Neural cell (in vitro differentiated cells): ENCODE measurements around the gene QRICH1. TPM values are rescaled to one million over a fixed set of nuclear protein-coding genes. Genes with fewer than 3 reads are reported as not detected.
"Not testable (repeated sequence)": the region's sequence is repeated elsewhere in the genome, so short reads cannot be mapped to it uniquely, and the experiment has no call there.

ENCODE experiments used
- H2AFZ ChIP-seq: fragments of 200-600, 300-800 bp; sonication (generic), shearing (Covaris generic); 2 replicates; pipeline ENCODE4 v1.6.0; 2014; ENCODE audit warnings: low read depth, mild to moderate bottlenecking, antibody characterized with exemption, low read length, moderate library complexity
- H3F3A ChIP-seq: fragments of 200-600 bp; shearing (Covaris generic); 2 replicates; pipeline ENCODE4 v1.6.1; 2016; ENCODE audit warnings: mild to moderate bottlenecking, moderate library complexity, mixed read lengths, antibody characterized with exemption, low read length; ENCODE audit not compliant: insufficient read depth, poor library complexity, severe bottlenecking
- H3K27ac ChIP-seq: fragments of 200-600, 300-800 bp; sonication (generic), shearing (Covaris generic); 2 replicates; pipeline ENCODE4 v1.5.1; 2014; ENCODE audit warnings: mild to moderate bottlenecking, low read length, moderate library complexity
- H3K27me3 ChIP-seq: fragments of 300-800, 200-600 bp; sonication (generic), shearing (Covaris generic); 2 replicates; pipeline ENCODE4 v1.6.0; 2014; ENCODE audit warnings: mild to moderate bottlenecking, low read depth, low read length, moderate library complexity; ENCODE audit not compliant: insufficient read depth
- H3K36me3 ChIP-seq: fragments of 300-800, 200-600 bp; sonication (generic), shearing (Covaris generic); 2 replicates; pipeline ENCODE4 v1.5.1; 2014; ENCODE audit warnings: mild to moderate bottlenecking, antibody characterized with exemption, low read length, moderate library complexity; ENCODE audit not compliant: insufficient read depth
- H3K4me2 ChIP-seq: fragments of 300-800, 200-600 bp; sonication (generic), shearing (Covaris generic); 2 replicates; pipeline ENCODE4 v1.6.0; 2014; ENCODE audit warnings: mild to moderate bottlenecking, low read length
- H3K4me3 ChIP-seq: fragments of 300-800, 200-600 bp; sonication (generic), shearing (Covaris generic); 2 replicates; pipeline ENCODE4 v1.5.1; 2014; ENCODE audit warnings: mild to moderate bottlenecking, low read length, moderate library complexity
- H3K79me2 ChIP-seq: fragments of 200-600 bp; shearing (Covaris generic); replicated peaks from 2 replicates; pipeline ENCODE4 v1.6.0; 2014; ENCODE audit warnings: mild to moderate bottlenecking, low read length, moderate library complexity; ENCODE audit not compliant: insufficient read depth
- H3K9ac ChIP-seq: fragments of 300-800, 200-600 bp; sonication (generic), shearing (Covaris generic); 2 replicates; pipeline ENCODE4 v1.6.1; 2016; ENCODE audit warnings: mild to moderate bottlenecking, low read length, mixed read lengths
- H3K9me2 ChIP-seq: fragments of 200-600 bp; shearing (Covaris generic); 2 replicates; pipeline ENCODE4 v1.6.1; 2016; ENCODE audit warnings: mild to moderate bottlenecking, low read length, mixed read lengths; ENCODE audit not compliant: insufficient read depth
- H3K9me3 ChIP-seq: fragments of 200-600, 300-800 bp; sonication (generic), shearing (Covaris generic); 2 replicates; pipeline ENCODE4 v1.6.1; 2016; ENCODE audit warnings: mild to moderate bottlenecking, mixed run types, low read length, moderate library complexity, mixed read lengths
- H4K20me1 ChIP-seq: fragments of 200-600 bp; shearing (Covaris generic); 2 replicates; pipeline ENCODE4 v1.6.1; 2016; ENCODE audit warnings: mild to moderate bottlenecking, mixed run types; ENCODE audit not compliant: insufficient read depth
- EP300 ChIP-seq: fragments of 450-650 bp; conservative IDR thresholded peaks from 2 replicates; pipeline ENCODE4 v1.6.1; 2014; ENCODE audit warnings: antibody characterized with exemption, mild to moderate bottlenecking, moderate library complexity; ENCODE audit not compliant: poor library complexity, severe bottlenecking
- EZH2 ChIP-seq: fragments of 200-600, 300-800 bp; shearing (Covaris generic), sonication (generic); IDR thresholded peaks from 2 replicates; pipeline ENCODE4 v1.6.1; 2014; ENCODE audit warnings: antibody characterized with exemption, low read length, borderline replicate concordance, mild to moderate bottlenecking; ENCODE audit not compliant: insufficient read depth, poor library complexity, severe bottlenecking
- MXI1 ChIP-seq: fragments of 450-650 bp; conservative IDR thresholded peaks from 2 replicates; pipeline ENCODE4 v1.6.1; 2014; ENCODE audit warnings: antibody characterized with exemption, mild to moderate bottlenecking; ENCODE audit not compliant: poor library complexity, severe bottlenecking
- POLR2AphosphoS5 ChIP-seq: IDR thresholded peaks from 2 replicates; pipeline ENCODE4 v1.6.1; 2012
- RAD21 ChIP-seq: fragments of 450-650 bp; conservative IDR thresholded peaks from 2 replicates; pipeline ENCODE4 v1.6.1; 2014; ENCODE audit warnings: antibody characterized with exemption, mild to moderate bottlenecking, moderate library complexity
- SMC3 ChIP-seq: fragments of 450-650 bp; conservative IDR thresholded peaks from 2 replicates; pipeline ENCODE4 v1.6.1; 2014; ENCODE audit warnings: antibody characterized with exemption, mild to moderate bottlenecking, moderate library complexity; ENCODE audit not compliant: poor library complexity
- TAF1 ChIP-seq: IDR thresholded peaks from 2 replicates; pipeline ENCODE4 v1.6.1; 2012; ENCODE audit warnings: low read depth
- polyA plus RNA-seq: library from polyadenylated mRNA; depleted of rRNA; stranded (reverse); fragments of >200 nt; gene quantifications from 2 replicates; pipeline ENCODE4 v1.2.3, GENCODE V29; 2014
- TF ChIP-seq, protein P1 (sequence below): fragments of 450-650 bp; IDR thresholded peaks from 2 replicates; pipeline ENCODE4 v1.5.1; 2014; ENCODE audit warnings: antibody characterized with exemption, mild to moderate bottlenecking, moderate library complexity; ENCODE audit not compliant: poor library complexity, severe bottlenecking
- TF ChIP-seq, protein P2 (sequence below): IDR thresholded peaks from 2 replicates; pipeline ENCODE4 v1.6.1; 2012; ENCODE audit warnings: borderline replicate concordance

The QRICH1 gene
- polyA plus RNA-seq, 1 donor from 2014 or later: 87.5 TPM

DNA sequence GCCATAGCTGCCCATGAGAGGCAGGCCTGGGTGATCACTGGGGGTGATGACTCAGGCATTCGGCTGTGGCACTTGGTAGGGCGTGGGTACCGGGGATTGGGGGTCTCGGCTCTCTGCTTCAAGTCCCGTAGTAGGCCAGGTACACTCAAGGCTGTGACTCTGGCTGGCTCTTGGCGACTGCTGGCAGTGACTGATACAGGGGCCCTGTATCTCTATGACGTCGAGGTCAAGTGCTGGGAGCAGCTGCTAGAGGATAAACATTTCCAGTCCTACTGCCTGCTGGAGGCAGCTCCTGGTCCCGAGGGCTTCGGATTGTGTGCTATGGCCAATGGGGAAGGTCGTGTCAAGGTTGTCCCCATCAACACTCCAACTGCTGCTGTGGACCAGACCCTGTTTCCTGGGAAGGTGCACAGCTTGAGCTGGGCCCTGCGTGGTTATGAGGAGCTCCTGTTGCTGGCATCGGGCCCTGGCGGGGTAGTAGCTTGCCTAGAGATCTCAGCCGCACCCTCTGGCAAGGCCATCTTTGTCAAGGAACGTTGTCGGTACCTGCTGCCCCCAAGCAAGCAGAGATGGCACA is 81.3 kb downstream of the QRICH1 start:
- H3K9ac ChIP-seq: no peak overlapping the region
- H3K79me2 ChIP-seq: peaks cover 53% of the 10 kb centered on the region
- H3K27ac ChIP-seq: no peak overlapping the region
- H3K4me2 ChIP-seq: no peak overlapping the region
- H3F3A ChIP-seq: no peaks in the 10 kb centered on the region
- no peak overlapping the region for H3K4me3 ChIP-seq
- no peak overlapping the region for H2AFZ ChIP-seq
- no peaks in the 10 kb centered on the region for H3K9me3 ChIP-seq
- H4K20me1 ChIP-seq: peaks cover 13% of the 10 kb centered on the region
- no peaks in the 10 kb centered on the region for H3K27me3 ChIP-seq
- no peak for TF ChIP-seq TAF1
- TF ChIP-seq MXI1: no peak
- TF ChIP-seq EZH2: no peak
- TF ChIP-seq EP300: no peak
- TF ChIP-seq, protein P1, sequence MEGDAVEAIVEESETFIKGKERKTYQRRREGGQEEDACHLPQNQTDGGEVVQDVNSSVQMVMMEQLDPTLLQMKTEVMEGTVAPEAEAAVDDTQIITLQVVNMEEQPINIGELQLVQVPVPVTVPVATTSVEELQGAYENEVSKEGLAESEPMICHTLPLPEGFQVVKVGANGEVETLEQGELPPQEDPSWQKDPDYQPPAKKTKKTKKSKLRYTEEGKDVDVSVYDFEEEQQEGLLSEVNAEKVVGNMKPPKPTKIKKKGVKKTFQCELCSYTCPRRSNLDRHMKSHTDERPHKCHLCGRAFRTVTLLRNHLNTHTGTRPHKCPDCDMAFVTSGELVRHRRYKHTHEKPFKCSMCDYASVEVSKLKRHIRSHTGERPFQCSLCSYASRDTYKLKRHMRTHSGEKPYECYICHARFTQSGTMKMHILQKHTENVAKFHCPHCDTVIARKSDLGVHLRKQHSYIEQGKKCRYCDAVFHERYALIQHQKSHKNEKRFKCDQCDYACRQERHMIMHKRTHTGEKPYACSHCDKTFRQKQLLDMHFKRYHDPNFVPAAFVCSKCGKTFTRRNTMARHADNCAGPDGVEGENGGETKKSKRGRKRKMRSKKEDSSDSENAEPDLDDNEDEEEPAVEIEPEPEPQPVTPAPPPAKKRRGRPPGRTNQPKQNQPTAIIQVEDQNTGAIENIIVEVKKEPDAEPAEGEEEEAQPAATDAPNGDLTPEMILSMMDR: no peak
- TF ChIP-seq, protein P2, sequence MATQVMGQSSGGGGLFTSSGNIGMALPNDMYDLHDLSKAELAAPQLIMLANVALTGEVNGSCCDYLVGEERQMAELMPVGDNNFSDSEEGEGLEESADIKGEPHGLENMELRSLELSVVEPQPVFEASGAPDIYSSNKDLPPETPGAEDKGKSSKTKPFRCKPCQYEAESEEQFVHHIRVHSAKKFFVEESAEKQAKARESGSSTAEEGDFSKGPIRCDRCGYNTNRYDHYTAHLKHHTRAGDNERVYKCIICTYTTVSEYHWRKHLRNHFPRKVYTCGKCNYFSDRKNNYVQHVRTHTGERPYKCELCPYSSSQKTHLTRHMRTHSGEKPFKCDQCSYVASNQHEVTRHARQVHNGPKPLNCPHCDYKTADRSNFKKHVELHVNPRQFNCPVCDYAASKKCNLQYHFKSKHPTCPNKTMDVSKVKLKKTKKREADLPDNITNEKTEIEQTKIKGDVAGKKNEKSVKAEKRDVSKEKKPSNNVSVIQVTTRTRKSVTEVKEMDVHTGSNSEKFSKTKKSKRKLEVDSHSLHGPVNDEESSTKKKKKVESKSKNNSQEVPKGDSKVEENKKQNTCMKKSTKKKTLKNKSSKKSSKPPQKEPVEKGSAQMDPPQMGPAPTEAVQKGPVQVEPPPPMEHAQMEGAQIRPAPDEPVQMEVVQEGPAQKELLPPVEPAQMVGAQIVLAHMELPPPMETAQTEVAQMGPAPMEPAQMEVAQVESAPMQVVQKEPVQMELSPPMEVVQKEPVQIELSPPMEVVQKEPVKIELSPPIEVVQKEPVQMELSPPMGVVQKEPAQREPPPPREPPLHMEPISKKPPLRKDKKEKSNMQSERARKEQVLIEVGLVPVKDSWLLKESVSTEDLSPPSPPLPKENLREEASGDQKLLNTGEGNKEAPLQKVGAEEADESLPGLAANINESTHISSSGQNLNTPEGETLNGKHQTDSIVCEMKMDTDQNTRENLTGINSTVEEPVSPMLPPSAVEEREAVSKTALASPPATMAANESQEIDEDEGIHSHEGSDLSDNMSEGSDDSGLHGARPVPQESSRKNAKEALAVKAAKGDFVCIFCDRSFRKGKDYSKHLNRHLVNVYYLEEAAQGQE: no peak
- TF ChIP-seq RAD21: no peak
- TF ChIP-seq POLR2AphosphoS5: no peak
- TF ChIP-seq SMC3: no peak
- no peaks in the 10 kb centered on the region for H3K9me2 ChIP-seq
- no peaks in the 10 kb centered on the region for H3K36me3 ChIP-seq

DNA sequence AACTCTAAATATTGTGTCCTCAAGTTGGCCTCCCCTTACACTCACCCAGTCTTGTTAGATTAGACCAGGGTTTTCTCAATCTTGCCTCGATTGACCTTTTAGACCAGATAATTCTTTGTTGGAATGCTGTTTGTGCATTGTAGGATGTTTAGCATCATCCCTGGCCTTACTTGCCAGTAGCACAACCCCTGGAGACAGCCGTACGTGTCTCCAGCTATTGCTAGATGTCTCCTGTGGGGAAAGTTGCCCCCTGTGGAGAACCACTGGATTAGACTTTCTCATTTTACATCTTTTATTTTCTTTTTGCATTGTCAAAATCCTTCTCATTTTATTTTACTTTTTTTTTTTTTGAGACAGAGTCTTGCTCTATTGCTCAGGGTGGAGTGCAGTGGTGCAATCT is 84.5 kb downstream of the QRICH1 start:
- Histone ChIP-seq H3K36me3 (no peaks in the 10 kb centered on the region), H2AFZ (no peak overlapping the region), H3K9ac (no peak overlapping the region), H3K4me3 (peak overlapping the region; percentile 29), H3K9me2 (no peaks in the 10 kb centered on the region), H3K4me2 (no peak overlapping the region), H3K79me2 (peaks cover 55% of the 10 kb centered on the region), H3K27me3 (no peaks in the 10 kb centered on the region), H4K20me1 (peaks cover 6% of the 10 kb centered on the region), H3K27ac (no peak overlapping the region), H3K9me3 (no peaks in the 10 kb centered on the region), H3F3A (no peaks in the 10 kb centered on the region)
- TF ChIP-seq RAD21 (no peak), TAF1 (no peak), MXI1 (no peak), POLR2AphosphoS5 (no peak), EP300 (no peak), SMC3 (no peak), EZH2 (no peak)
- TF ChIP-seq, protein P2: no peak
- TF ChIP-seq, protein P1: no peak

DNA sequence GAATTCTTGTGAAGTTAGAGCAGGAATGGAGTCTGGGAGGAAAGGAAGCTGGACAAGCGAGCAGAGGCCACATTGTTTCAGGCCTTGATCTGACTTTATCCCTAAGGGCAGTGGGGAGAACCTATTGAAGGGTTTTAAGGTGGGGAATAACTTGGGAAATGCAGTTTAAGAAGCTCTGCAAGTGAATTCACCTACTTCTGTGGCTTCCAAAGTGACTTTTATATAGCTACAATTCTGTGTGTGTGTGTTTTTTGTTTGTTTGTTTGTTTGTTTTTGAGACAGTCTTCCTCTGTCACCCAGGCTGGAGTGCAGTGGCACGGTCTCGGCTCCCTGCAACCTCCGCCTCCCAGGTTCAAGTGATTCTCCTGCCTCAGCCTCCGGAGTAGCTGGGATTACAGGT is 85.2 kb downstream of the QRICH1 start:
- not testable (repeated sequence) for H3K9me2 ChIP-seq, H3F3A ChIP-seq, H2AFZ ChIP-seq, H3K9me3 ChIP-seq, H3K36me3 ChIP-seq, H3K27me3 ChIP-seq, H4K20me1 ChIP-seq
- H3K4me3 ChIP-seq: peak overlapping the region; percentile 100
- peaks cover 50% of the 10 kb centered on the region for H3K79me2 ChIP-seq
- H3K4me2 ChIP-seq: peak overlapping the region; percentile 83
- H3K9ac ChIP-seq: peak overlapping the region; percentile 100
- H3K27ac ChIP-seq: peak overlapping the region; percentile 95
